GM23248 (cell line): ENCODE measurements around the gene PEX14. TPM values are rescaled to one million over a fixed set of nuclear protein-coding genes. Genes with fewer than 3 reads are reported as not detected.
A peak's percentile ranks its signal among the peaks of the same experiment; 100 is the strongest.

Experiments
- DNase-seq: peaks from one replicate; pipeline ENCODE4 v3.0.0-alpha.2; 2015
- H2AFZ ChIP-seq: fragments of 200-600 bp; sonication (generic); 2 replicates; pipeline ENCODE4 v1.6.1; 2016; ENCODE audit warnings: antibody characterized with exemption
- H3F3A ChIP-seq: fragments of 200-600 bp; sonication (generic); 2 replicates; pipeline ENCODE4 v1.6.1; 2016; ENCODE audit warnings: mild to moderate bottlenecking, antibody characterized with exemption, mixed run types; ENCODE audit not compliant: insufficient read depth
- H3K27ac ChIP-seq: fragments of 200-600 bp; sonication (generic); 2 replicates; pipeline ENCODE4 v1.5.1; 2016; ENCODE audit warnings: mild to moderate bottlenecking
- H3K27me3 ChIP-seq: fragments of 200-600 bp; sonication (generic); replicated peaks from 2 replicates; pipeline ENCODE4 v1.6.1; 2016; ENCODE audit warnings: mild to moderate bottlenecking; ENCODE audit not compliant: insufficient read depth
- H3K36me3 ChIP-seq: fragments of 200-600 bp; sonication (generic); 2 replicates; pipeline ENCODE4 v1.6.1; 2016; ENCODE audit warnings: low read depth, mild to moderate bottlenecking
- H3K4me1 ChIP-seq: fragments of 200-600 bp; sonication (generic); 2 replicates; pipeline ENCODE4 v1.6.1; 2016; ENCODE audit warnings: mild to moderate bottlenecking; ENCODE audit not compliant: insufficient read depth
- H3K4me2 ChIP-seq: fragments of 200-600 bp; sonication (generic); one replicate; pipeline ENCODE4 v1.6.1; 2016; ENCODE audit warnings: mild to moderate bottlenecking; ENCODE audit not compliant: unreplicated experiment
- H3K4me3 ChIP-seq: fragments of 200-600 bp; sonication (generic); 2 replicates; pipeline ENCODE4 v1.5.1; 2016; ENCODE audit warnings: mild to moderate bottlenecking
- H3K79me2 ChIP-seq: fragments of 200-600 bp; sonication (generic); 2 replicates; pipeline ENCODE4 v1.6.1; 2016; ENCODE audit warnings: mild to moderate bottlenecking; ENCODE audit not compliant: insufficient read depth
- H3K9ac ChIP-seq: fragments of 200-600 bp; sonication (generic); 2 replicates; pipeline ENCODE4 v1.6.1; 2016; ENCODE audit warnings: mild to moderate bottlenecking
- H3K9me2 ChIP-seq: fragments of 200-600 bp; sonication (generic); 2 replicates; pipeline ENCODE4 v1.6.1; 2016; ENCODE audit warnings: mixed run types, mild to moderate bottlenecking, moderate library complexity; ENCODE audit not compliant: insufficient read depth
- H3K9me3 ChIP-seq: fragments of 200-600 bp; sonication (generic); one replicate; pipeline ENCODE4 v1.6.1; 2017; ENCODE audit warnings: low read depth
- H4K20me1 ChIP-seq: fragments of 200-600 bp; sonication (generic); 2 replicates; pipeline ENCODE4 v1.6.0; 2016; ENCODE audit not compliant: insufficient read depth
- EZH2 ChIP-seq: fragments of 200-600 bp; sonication (generic); IDR thresholded peaks from 2 replicates; pipeline ENCODE4 v1.6.1; 2018; ENCODE audit warnings: antibody characterized with exemption, mild to moderate bottlenecking; ENCODE audit not compliant: insufficient read depth, poor library complexity, severe bottlenecking
- EZH2phosphoT487 ChIP-seq: fragments of 200-600 bp; sonication (generic); IDR thresholded peaks from 2 replicates; pipeline ENCODE4 v1.6.1; 2018; ENCODE audit warnings: antibody characterized with exemption, moderate library complexity, mild to moderate bottlenecking, low read depth; ENCODE audit not compliant: insufficient read depth
- WGBS, 2 experiments: methylation state at CpG; one replicate each; pipeline ENCODE4 v1.1.6; 2015 to 2017; ENCODE audit warnings: low lambda C conversion rate in 2 of 2, low coverage in 1 of 2; ENCODE audit errors: missing lambda C conversion rate in 2 of 2; 5-methylcytosine and 5-hydroxymethylcytosine counted together
- in situ Hi-C: fragments of 300-500 bp; cut with MboI; formaldehyde crosslinking; loops from 2 replicates; pipeline ENCODE4 v1.15.0; 2020
- polyA plus RNA-seq: library from polyadenylated mRNA; unstranded; fragments of >200 nt; fragmentation: Nextera tagmentation; extraction: Ambion mirVana; gene quantifications from 2 replicates; pipeline ENCODE4 v1.2.1, GENCODE V29; 2016
- total RNA-seq: library from RNA; depleted of rRNA; stranded (reverse); fragments of >200 nt; shearing (Covaris generic); gene quantifications from 2 replicates; pipeline ENCODE4 v1.2.3, GENCODE V29; 2014

Gene PEX14
- total and polyA plus RNA-seq, 2 experiments from 2014 or later, result 13.9 to 20.1 TPM

- Histone ChIP-seq H3K9ac (peak overlapping the region; percentile 71), H3K4me2 (peak overlapping the region; percentile 55), H2AFZ (peak overlapping the region; percentile 65), H3K79me2 (no peaks in the 10 kb centered on the region), H3K36me3 (no peaks in the 10 kb centered on the region), H3F3A (no peaks in the 10 kb centered on the region), H3K9me3 (no peaks in the 10 kb centered on the region), H3K9me2 (no peaks in the 10 kb centered on the region), H3K27ac (peak overlapping the region; percentile 81), H3K4me3 (no peak overlapping the region), H4K20me1 (no peaks in the 10 kb centered on the region), H3K27me3 (no peaks in the 10 kb centered on the region), H3K4me1 (peaks cover 18% of the 10 kb centered on the region)
- DNase-seq, result peak; percentile 80
- 23 to 29% methylated on average over 22 to 23 of the region's 23 CpGs for WGBS, 2 experiments
- in situ Hi-C loops, result no loop called here
- TF ChIP-seq EZH2phosphoT487 (no peak), EZH2 (no peak)
Measured at GRCh38 chr1:10634428-10635084, 159.8 kb downstream of the PEX14 start.

GRCh38 chr1:10635085-10635896 is 160.5 kb downstream of the PEX14 start:
- Histone ChIP-seq H3K9me2 (no peaks in the 10 kb centered on the region), H3K36me3 (no peaks in the 10 kb centered on the region), H3K9ac (peak overlapping the region; percentile 71), H3K27me3 (no peaks in the 10 kb centered on the region), H3K79me2 (no peaks in the 10 kb centered on the region), H3K4me3 (no peak overlapping the region), H2AFZ (peak overlapping the region; percentile 65), H4K20me1 (no peaks in the 10 kb centered on the region), H3F3A (no peaks in the 10 kb centered on the region), H3K27ac (peak overlapping the region; percentile 81), H3K4me2 (peak overlapping the region; percentile 55), H3K9me3 (no peaks in the 10 kb centered on the region), H3K4me1 (peaks cover 18% of the 10 kb centered on the region)
- in situ Hi-C loops, result no loop called here
- TF ChIP-seq EZH2phosphoT487, result no peak
- TF ChIP-seq EZH2, result no peak
- WGBS, 2 experiments, result 9 to 12% methylated on average over 21 to 23 of the region's 23 CpGs
- peak; percentile 86 for DNase-seq

DNA sequence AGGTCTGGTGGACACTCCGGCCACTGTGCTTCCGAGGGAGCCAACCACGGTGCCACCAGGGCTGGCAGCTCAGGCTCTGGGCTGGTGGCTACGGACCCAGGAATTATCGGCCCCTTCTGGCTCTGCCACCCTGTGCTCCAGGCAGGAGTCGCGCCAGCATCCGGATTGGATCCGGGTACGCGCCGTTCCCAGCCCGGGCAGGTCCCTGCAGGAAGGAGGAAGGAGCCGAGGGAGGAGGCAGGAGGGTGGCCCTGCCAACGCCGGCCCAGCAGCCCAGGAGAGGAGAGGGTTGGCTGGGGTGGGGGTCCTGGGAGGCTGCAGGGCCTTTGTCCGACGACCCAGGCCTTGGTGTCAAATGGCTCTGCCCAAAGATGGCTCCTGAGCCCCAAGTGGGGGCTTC is 161.2 kb downstream of the PEX14 start:
- Histone ChIP-seq H3K4me3 (no peak overlapping the region), H3K27me3 (no peaks in the 10 kb centered on the region), H4K20me1 (no peaks in the 10 kb centered on the region), H3K9me3 (no peaks in the 10 kb centered on the region), H3K9ac (0 out of 2 replicates have a peak overlapping the region, but pooled peaks have one; percentile 16), H3F3A (no peaks in the 10 kb centered on the region), H3K79me2 (no peaks in the 10 kb centered on the region), H3K9me2 (no peaks in the 10 kb centered on the region), H3K36me3 (no peaks in the 10 kb centered on the region), H2AFZ (no peak overlapping the region), H3K4me1 (peaks cover 18% of the 10 kb centered on the region), H3K4me2 (no peak overlapping the region), H3K27ac (peak overlapping the region; percentile 81; the same call in 1 of the 2 replicates)
- in situ Hi-C loops, result no loop called here
- no peak for TF ChIP-seq EZH2
- TF ChIP-seq EZH2phosphoT487, result no peak
- WGBS, 2 experiments, result 95 to 97% methylated on average over 15 to 17 of the region's 18 CpGs
- DNase-seq, result no peak

DNA sequence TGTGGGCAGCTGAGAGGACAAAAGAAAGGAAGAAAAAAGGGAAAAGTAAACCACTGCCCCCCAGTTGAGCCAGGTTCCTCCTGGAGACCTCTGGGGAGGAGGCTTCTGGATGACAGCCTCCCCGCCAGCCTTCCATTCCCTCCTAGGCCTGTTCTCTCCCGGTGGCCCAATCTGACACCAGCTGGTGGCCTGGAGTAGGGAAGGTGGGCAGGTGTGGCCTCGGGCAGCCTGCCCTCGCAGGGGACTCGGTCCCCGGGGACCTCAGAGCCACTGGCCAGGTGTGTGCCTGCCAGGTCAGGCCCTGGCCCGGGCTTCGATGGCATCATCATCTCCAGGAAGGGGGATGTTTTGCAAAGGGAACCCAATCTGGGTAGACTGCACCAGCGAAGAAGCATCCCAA is 162.7 kb downstream of the PEX14 start:
- no peak for DNase-seq
- no peaks in the 10 kb centered on the region for H3K79me2 ChIP-seq
- H3K27ac ChIP-seq, result no peak overlapping the region
- no peaks in the 10 kb centered on the region for H3F3A ChIP-seq
- in situ Hi-C loops, result no loop called here
- 96 to 97% methylated on average over 9 of the region's 9 CpGs for WGBS, 2 experiments
- no peaks in the 10 kb centered on the region for H3K9me3 ChIP-seq
- peaks cover 18% of the 10 kb centered on the region for H3K4me1 ChIP-seq
- H3K9me2 ChIP-seq, result no peaks in the 10 kb centered on the region
- no peak overlapping the region for H2AFZ ChIP-seq
- H4K20me1 ChIP-seq, result no peaks in the 10 kb centered on the region
- no peaks in the 10 kb centered on the region for H3K27me3 ChIP-seq
- TF ChIP-seq EZH2phosphoT487 (no peak), EZH2 (no peak)
- no peak overlapping the region for H3K4me3 ChIP-seq
- H3K36me3 ChIP-seq, result no peaks in the 10 kb centered on the region
- H3K9ac ChIP-seq, result no peak overlapping the region
- no peak overlapping the region for H3K4me2 ChIP-seq
